ACHN (cell line): ENCODE data around the gene FIBCD1.

ENCODE experiments used
- DNase-seq: peaks from one replicate; pipeline ENCODE4 v3.0.0-alpha.2; 2015
- in situ Hi-C: cut with HindIII; loops from 2 replicates; pipeline ENCODE4 v1.10.0; 2017; ENCODE audit warnings: low sequenced_read_pairs, low pct_ligation_motif_present, low pct_unique_long_range_greater_than_20kb

FIBCD1 gene

GRCh38 chr9:130858739-130859705 is 80.0 kb downstream of the FIBCD1 start:
- DNase-seq = no peak
- in situ Hi-C loops = no loop called here

- DNase-seq = peak; percentile 84
- in situ Hi-C loops = no loop called here
Observed at GRCh38 chr9:130857864-130858738, 80.9 kb downstream of the FIBCD1 start.

- no peak for DNase-seq
- in situ Hi-C loops = no loop called here
Observed at GRCh38 chr9:130856474-130856873, 82.6 kb downstream of the FIBCD1 start.

- DNase-seq = no peak
- in situ Hi-C loops = no loop called here
Observed at GRCh38 chr9:130854835-130855234, 84.2 kb downstream of the FIBCD1 start.

GRCh38 chr9:130854092-130854491 is 85.0 kb downstream of the FIBCD1 start:
- no peak for DNase-seq
- in situ Hi-C loops = no loop called here

- in situ Hi-C loops = no loop called here
- no peak for DNase-seq
Observed at GRCh38 chr9:130852801-130853200, 86.2 kb downstream of the FIBCD1 start.
